Peyer's patch (tissue), 4 donors: ENCODE measurements around the gene TAS2R50. TPM values are rescaled to one million over a fixed set of nuclear protein-coding genes. Genes with fewer than 3 reads are reported as not detected.
"Not testable (repeated sequence)": the region's sequence is repeated elsewhere in the genome, so short reads cannot be mapped to it uniquely, and the experiment has no call there.

ENCODE experiments used
- DNase-seq, 3 donors: peaks; one replicate each; pipeline ENCODE4 v3.0.0-alpha.2; 2017 to 2019
- H3K27ac ChIP-seq, 4 donors: fragments of 200-600 bp; sonication (generic); one replicate each; pipeline ENCODE4 v1.5.1; 2016 to 2019
- H3K27me3 ChIP-seq, 2 donors: fragments of 200-600 bp; sonication (generic); one replicate each; pipeline ENCODE4 v1.5.1; 2019
- H3K36me3 ChIP-seq, 3 donors: fragments of 200-600 bp; sonication (generic); one replicate each; pipeline ENCODE4 v1.5.1; 2016 to 2019
- H3K4me1 ChIP-seq, 4 donors: fragments of 200-600 bp; sonication (generic); one replicate each; pipeline ENCODE4 v1.5.1; 2016 to 2019
- H3K4me3 ChIP-seq, 4 donors: fragments of 200-600 bp; sonication (generic); 1 replicate in 3 of 4; 2 replicates in 1 of 4; pipeline ENCODE4 v1.5.1; 2016 to 2019; ENCODE audit warnings: mild to moderate bottlenecking in 1 of 4
- H3K9me3 ChIP-seq, 4 donors: fragments of 200-600 bp; sonication (generic); one replicate each; pipeline ENCODE4 v1.5.1; 2016 to 2019; ENCODE audit warnings: mild to moderate bottlenecking in 1 of 4
- POLR2A ChIP-seq, 2 donors: fragments of 450-650 bp; IDR thresholded peaks; one replicate each; pipeline ENCODE4 v1.5.1; 2017; ENCODE audit warnings: antibody characterized with exemption in 2 of 2, mild to moderate bottlenecking in 2 of 2, moderate library complexity in 2 of 2
- total RNA-seq, 4 donors: library from RNA; depleted of rRNA; stranded (reverse); fragments of >200 nt; gene quantifications; one replicate each; pipeline ENCODE4 v1.1.0, GENCODE V29; 2016
- TF ChIP-seq, protein P1 (sequence below), 6 experiments: fragments of 450-650 bp in 4 of 6; fragments of 200-600 bp in 2 of 6; sonication (generic) in 1 of 6; IDR thresholded peaks; one replicate each; pipeline ENCODE4 v1.5.1; 2017 to 2019; ENCODE audit warnings: antibody characterized with exemption in 6 of 6, mild to moderate bottlenecking in 3 of 6, moderate library complexity in 1 of 6

Gene TAS2R50, protein sequence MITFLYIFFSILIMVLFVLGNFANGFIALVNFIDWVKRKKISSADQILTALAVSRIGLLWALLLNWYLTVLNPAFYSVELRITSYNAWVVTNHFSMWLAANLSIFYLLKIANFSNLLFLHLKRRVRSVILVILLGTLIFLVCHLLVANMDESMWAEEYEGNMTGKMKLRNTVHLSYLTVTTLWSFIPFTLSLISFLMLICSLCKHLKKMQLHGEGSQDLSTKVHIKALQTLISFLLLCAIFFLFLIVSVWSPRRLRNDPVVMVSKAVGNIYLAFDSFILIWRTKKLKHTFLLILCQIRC
- 1 to 10 TPM in 3 of 4 donors, not detected in 1; 1.6 to 3.9 (median 1.9) TPM for total RNA-seq

DNA sequence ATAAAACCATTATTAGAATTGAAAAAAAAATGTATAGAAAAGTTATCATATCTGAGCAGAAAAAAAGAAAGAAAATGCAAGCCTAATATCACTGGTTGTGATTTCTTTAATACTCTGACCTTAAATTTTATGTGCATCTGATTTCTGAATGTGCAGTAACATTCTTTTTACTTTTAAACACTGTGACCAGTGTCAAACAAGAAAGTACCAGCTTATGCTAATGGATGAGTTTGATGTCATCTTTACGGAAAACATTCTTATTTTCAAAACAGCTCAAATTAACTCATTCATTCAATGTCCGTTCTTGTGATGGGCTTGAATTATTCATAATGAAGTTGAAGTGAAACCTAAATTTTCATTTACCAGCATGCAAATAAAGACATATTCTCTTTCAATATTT lies at the start of gene TAS2R50:
Gene TAS2R50, minus strand, starts transcription at position 101 of the 400 bp plus-strand sequence. Its CDS starts 52 bp downstream, at position 49.
- no peaks in the 10 kb centered on the region for H3K4me1 ChIP-seq
- no peak within 1 kb of the TSS for H3K27ac ChIP-seq
- H3K9me3 ChIP-seq = no peaks in the 10 kb centered on the region
- no peak within 1 kb of the TSS for H3K4me3 ChIP-seq
- H3K36me3 ChIP-seq = no peaks in the 10 kb centered on the region
- no peaks in the 10 kb centered on the region for H3K27me3 ChIP-seq
- no peak for TF ChIP-seq POLR2A (IDR thresholded peaks at IDR 0.05)
- TF ChIP-seq, protein P1, sequence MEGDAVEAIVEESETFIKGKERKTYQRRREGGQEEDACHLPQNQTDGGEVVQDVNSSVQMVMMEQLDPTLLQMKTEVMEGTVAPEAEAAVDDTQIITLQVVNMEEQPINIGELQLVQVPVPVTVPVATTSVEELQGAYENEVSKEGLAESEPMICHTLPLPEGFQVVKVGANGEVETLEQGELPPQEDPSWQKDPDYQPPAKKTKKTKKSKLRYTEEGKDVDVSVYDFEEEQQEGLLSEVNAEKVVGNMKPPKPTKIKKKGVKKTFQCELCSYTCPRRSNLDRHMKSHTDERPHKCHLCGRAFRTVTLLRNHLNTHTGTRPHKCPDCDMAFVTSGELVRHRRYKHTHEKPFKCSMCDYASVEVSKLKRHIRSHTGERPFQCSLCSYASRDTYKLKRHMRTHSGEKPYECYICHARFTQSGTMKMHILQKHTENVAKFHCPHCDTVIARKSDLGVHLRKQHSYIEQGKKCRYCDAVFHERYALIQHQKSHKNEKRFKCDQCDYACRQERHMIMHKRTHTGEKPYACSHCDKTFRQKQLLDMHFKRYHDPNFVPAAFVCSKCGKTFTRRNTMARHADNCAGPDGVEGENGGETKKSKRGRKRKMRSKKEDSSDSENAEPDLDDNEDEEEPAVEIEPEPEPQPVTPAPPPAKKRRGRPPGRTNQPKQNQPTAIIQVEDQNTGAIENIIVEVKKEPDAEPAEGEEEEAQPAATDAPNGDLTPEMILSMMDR (IDR thresholded peaks at IDR 0.05) = no peak
- DNase-seq = no peak

DNA sequence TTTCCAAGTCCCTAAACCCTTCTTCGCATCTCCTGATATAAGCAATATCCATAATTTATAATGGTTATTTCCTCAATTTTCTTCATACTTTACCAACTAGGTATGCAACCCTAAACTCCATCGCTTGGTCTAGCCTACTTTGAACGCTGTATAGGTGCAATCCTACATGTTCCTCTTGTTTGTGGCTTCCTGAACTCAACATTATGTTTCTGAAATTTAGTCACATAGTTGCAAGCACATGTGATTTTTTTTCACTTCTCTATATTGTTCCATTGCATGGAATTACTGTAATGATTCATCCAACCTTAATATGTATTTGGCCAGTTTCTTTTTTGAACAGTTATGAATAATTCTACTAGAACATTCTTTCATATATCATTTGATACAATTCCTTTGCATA lies 47.2 kb upstream of the TAS2R50 start:
- H3K27me3 ChIP-seq, H3K4me1 ChIP-seq, H3K4me3 ChIP-seq, DNase-seq, H3K36me3 ChIP-seq, H3K27ac ChIP-seq, H3K9me3 ChIP-seq: not testable (repeated sequence)

DNA sequence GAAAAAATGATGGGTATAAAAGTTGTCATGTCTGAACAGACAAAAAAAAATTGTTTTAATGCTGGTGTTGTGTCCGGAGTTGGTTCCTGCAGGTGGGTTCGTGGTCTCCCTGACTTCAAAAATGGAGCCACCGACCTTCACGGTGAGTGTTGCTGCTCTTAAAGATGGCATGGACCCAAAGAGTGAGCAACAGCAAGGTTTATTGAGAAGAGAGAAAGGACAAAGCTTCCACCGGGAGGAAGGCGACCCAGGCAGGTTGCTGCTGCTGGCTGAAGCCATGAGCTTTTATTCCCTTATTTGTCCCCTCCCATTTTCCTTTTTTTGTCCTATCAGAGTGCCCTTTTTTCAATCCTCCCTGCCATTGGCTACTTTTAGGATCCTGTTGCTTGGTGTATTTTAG lies 44.6 kb upstream of the TAS2R50 start, which contains the start of gene TAS2R31:
Gene TAS2R31, minus strand, starts transcription at position 101 of the 400 bp plus-strand sequence. Its CDS starts 72 bp downstream, at position 29.
- DNase-seq = no peak
- Histone ChIP-seq H3K36me3 (peaks cover 0 to 7% (median 0%) of the 10 kb centered on the region in 3 donors), H3K27ac (no peak within 1 kb of the TSS), H3K4me3 (no peak within 1 kb of the TSS), H3K27me3 (no peaks in the 10 kb centered on the region), H3K4me1 (no peaks in the 10 kb centered on the region), H3K9me3 (no peaks in the 10 kb centered on the region)
- TF ChIP-seq, protein P1 (IDR thresholded peaks at IDR 0.05) = no peak
- no peak for TF ChIP-seq POLR2A (IDR thresholded peaks at IDR 0.05)

DNA sequence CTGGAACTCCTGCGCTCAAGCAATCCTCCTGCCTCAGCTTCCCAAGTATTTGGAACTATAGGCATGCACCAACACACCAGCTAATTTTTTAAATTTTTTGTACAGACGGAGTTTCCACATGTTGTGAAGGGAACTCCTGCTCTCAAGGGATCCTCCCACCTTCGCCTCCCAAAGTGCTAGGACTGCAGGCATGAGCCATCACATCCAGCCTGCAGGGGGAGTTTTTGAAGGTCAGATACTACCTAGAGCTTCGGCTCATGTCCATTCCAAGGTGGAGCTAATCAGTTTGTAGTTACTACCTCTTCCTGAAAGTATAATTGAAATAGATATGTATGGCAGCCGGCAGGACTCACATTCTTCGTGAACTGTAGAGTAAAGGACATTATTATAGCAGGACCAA lies 39.4 kb upstream of the TAS2R50 start:
- no peak for DNase-seq
- TF ChIP-seq, protein P1 (IDR thresholded peaks at IDR 0.05) = no peak
- TF ChIP-seq POLR2A (IDR thresholded peaks at IDR 0.05) = no peak
- Histone ChIP-seq H3K4me1 (no peaks in the 10 kb centered on the region), H3K36me3 (peaks cover 0 to 7% (median 0%) of the 10 kb centered on the region in 3 donors), H3K9me3 (no peaks in the 10 kb centered on the region), H3K27ac (no peak overlapping the region), H3K27me3 (no peaks in the 10 kb centered on the region), H3K4me3 (no peak overlapping the region)

DNA sequence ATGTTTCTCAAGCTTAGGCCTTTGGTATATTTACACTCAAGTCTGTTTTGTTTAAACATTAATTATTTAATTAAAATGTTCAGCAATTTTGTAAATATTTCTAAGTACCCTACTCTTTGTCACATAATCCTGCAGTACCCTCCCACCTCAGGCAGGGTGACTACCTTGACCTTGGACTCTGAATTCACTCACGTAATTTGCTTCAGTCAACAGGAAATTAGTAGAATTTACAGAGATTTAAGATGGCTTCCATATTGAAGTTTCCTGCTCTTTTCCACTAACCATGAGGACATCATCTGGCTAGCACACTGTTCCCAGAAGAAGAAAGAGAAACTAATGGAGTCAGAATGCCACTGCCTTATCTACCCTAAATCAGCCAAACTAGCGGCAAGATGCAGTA lies 36.7 kb upstream of the TAS2R50 start:
- H3K4me3 ChIP-seq = no peak overlapping the region
- H3K36me3 ChIP-seq = peaks cover 0 to 7% (median 0%) of the 10 kb centered on the region in 3 donors
- no peaks in the 10 kb centered on the region for H3K4me1 ChIP-seq
- DNase-seq = no peak
- no peak for TF ChIP-seq POLR2A (IDR thresholded peaks at IDR 0.05)
- TF ChIP-seq, protein P1 (IDR thresholded peaks at IDR 0.05) = no peak
- no peaks in the 10 kb centered on the region for H3K27me3 ChIP-seq
- H3K27ac ChIP-seq = no peak overlapping the region
- no peaks in the 10 kb centered on the region for H3K9me3 ChIP-seq

DNA sequence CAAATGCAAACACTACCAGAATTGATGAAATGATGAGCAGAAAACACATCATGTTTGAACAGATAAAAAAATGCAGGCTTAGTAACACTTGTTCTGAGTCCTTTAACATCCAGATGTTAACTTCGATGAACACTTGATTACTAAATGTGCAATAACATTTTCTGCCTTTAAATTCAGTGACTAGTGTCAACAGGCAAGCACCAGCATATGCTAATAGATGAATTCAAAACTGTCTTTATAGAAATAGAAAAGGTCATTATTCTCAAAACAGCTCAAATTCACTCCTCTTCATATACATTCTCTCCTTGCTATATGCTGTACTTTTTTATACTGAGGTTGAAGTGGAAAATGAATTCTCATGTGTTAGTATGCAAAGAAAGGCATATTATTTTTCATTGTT lies 35.8 kb upstream of the TAS2R50 start, which contains the start of gene TAS2R19:
Gene TAS2R19, minus strand, starts transcription at position 101 of the 400 bp plus-strand sequence. Its CDS starts 49 bp downstream, at position 52.
- Histone ChIP-seq H3K9me3 (no peaks in the 10 kb centered on the region), H3K27me3 (no peaks in the 10 kb centered on the region), H3K27ac (no peak within 1 kb of the TSS), H3K4me1 (no peaks in the 10 kb centered on the region), H3K36me3 (no peaks in the 10 kb centered on the region), H3K4me3 (no peak within 1 kb of the TSS)
- TF ChIP-seq POLR2A (IDR thresholded peaks at IDR 0.05) = no peak
- TF ChIP-seq, protein P1 (IDR thresholded peaks at IDR 0.05) = no peak
- no peak for DNase-seq
